ENCODE results near the gene CD79B.

CD79B gene

DNA sequence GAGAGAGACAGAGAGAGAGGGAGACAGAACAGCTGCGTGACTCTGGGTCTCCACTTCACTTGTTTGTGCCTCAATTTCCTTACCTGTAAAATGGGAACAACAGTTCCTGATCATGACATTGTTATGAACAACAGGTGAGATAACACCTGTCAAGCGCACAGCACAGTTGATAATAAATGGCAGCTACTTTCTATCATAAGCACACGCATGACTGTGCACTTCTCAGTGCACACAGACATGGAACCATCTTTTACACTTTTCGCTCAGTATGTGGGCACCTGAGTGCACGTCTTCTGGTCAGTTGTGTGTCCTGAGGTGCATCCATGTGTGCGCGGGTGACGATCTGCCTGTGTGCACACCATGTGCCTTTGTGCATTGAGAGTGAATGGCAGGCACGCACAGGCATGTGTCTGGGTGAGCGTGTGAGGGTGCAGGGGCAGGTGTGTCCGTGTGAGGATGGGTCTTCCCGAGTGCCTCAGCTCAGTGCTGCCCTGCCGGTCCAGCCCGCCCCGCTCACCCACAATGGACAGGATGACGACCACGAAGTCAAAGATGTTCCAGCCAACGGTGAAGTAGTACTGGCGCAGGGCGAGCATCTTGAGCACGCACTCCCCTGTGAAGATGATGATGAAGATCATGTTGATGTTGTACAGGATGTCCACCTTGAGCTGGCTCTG is 10.3 kb upstream of the CD79B start:
- Histone ChIP-seq H3K79me2 (ENCODE audit: insufficient read depth, low read depth) (no peaks in the 10 kb centered on the region), H2AFZ (ENCODE audit: low read depth) (no peak overlapping the region), H3K4me3 (IDR thresholded peaks at IDR 0.05; ENCODE audit: insufficient read depth, low read depth, low read length) (no peak overlapping the region), H3K27me3 (ENCODE audit: insufficient read depth, low read depth) (peaks cover 4% of the 10 kb centered on the region; the same call in 1 of the 2 replicates), H3K36me3 (ENCODE audit: insufficient read depth) (no peaks in the 10 kb centered on the region), H3K27ac (no peak overlapping the region), H3K4me2 (no peak overlapping the region), H4K20me1 (ENCODE audit: insufficient read depth) (no peaks in the 10 kb centered on the region), H3K4me1 (ENCODE audit: low read depth, poor library complexity, severe bottlenecking) (no peaks in the 10 kb centered on the region), H3K9ac (no peak overlapping the region)
- TF ChIP-seq CTCF (conservative IDR thresholded peaks at IDR 0.05; ENCODE audit: low read depth, low read length) = no peak

GRCh38 chr17:63941751-63942150 is 9.6 kb upstream of the CD79B start:
- H3K4me2 ChIP-seq = no peak overlapping the region

DNA sequence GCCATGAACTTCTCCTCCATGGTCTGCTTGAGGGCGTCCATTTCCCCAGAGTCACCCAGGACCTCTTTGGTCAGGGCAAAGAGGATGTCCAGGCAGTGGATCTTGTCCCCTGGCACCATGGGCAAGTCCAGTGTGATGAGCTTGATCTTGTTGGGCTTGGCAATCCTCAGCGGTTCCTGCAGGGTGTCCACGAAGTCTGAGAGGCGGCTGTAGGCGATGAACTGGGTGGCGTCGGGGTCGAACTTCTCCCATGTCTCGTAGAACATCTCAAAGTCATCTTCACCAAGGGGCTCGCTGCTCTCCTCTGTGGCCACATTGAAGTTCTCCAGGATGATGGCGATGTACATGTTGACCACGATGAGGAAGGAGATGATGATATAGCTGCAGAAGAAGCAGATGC is 9.0 kb upstream of the CD79B start:
- no peak for TF ChIP-seq CTCF (conservative IDR thresholded peaks at IDR 0.05; ENCODE audit: low read depth, low read length)
- no peak overlapping the region for H3K9ac ChIP-seq
- peaks cover 4% of the 10 kb centered on the region; the same call in 1 of the 2 replicates for H3K27me3 ChIP-seq (ENCODE audit: insufficient read depth, low read depth)

More at GRCh38 chr17:63941751-63942150, 9.6 kb upstream of the CD79B start:
- Histone ChIP-seq H3K27me3 (ENCODE audit: insufficient read depth, low read depth) (peaks cover 4% of the 10 kb centered on the region; the same call in 1 of the 2 replicates), H3K79me2 (ENCODE audit: insufficient read depth, low read depth) (no peaks in the 10 kb centered on the region), H3K4me1 (ENCODE audit: low read depth, poor library complexity, severe bottlenecking) (no peaks in the 10 kb centered on the region), H2AFZ (ENCODE audit: low read depth) (no peak overlapping the region), H3K9ac (no peak overlapping the region), H3K36me3 (ENCODE audit: insufficient read depth) (no peaks in the 10 kb centered on the region), H3K27ac (no peak overlapping the region), H4K20me1 (ENCODE audit: insufficient read depth) (no peaks in the 10 kb centered on the region), H3K4me3 (IDR thresholded peaks at IDR 0.05; ENCODE audit: insufficient read depth, low read depth, low read length) (no peak overlapping the region)
- TF ChIP-seq CTCF (conservative IDR thresholded peaks at IDR 0.05; ENCODE audit: low read depth, low read length) = no peak

GRCh38 chr17:63940584-63940983 is 8.5 kb upstream of the CD79B start:
- no peak overlapping the region for H3K27ac ChIP-seq
- H3K4me2 ChIP-seq = no peak overlapping the region
- H3K4me3 ChIP-seq (IDR thresholded peaks at IDR 0.05; ENCODE audit: insufficient read depth, low read depth, low read length) = no peak overlapping the region
- no peaks in the 10 kb centered on the region for H3K36me3 ChIP-seq (ENCODE audit: insufficient read depth)
- no peaks in the 10 kb centered on the region for H3K4me1 ChIP-seq (ENCODE audit: low read depth, poor library complexity, severe bottlenecking)
- H3K27me3 ChIP-seq (ENCODE audit: insufficient read depth, low read depth) = peaks cover 4% of the 10 kb centered on the region; the same call in 1 of the 2 replicates
- H2AFZ ChIP-seq (ENCODE audit: low read depth) = no peak overlapping the region
- TF ChIP-seq CTCF (conservative IDR thresholded peaks at IDR 0.05; ENCODE audit: low read depth, low read length) = no peak
- H3K79me2 ChIP-seq (ENCODE audit: insufficient read depth, low read depth) = no peaks in the 10 kb centered on the region
- no peak overlapping the region for H3K9ac ChIP-seq
- H4K20me1 ChIP-seq (ENCODE audit: insufficient read depth) = no peaks in the 10 kb centered on the region

More for the DNA sequence above, 9.0 kb upstream of the CD79B start:
- H3K79me2 ChIP-seq (ENCODE audit: insufficient read depth, low read depth) = no peaks in the 10 kb centered on the region
- no peak overlapping the region for H3K4me3 ChIP-seq (IDR thresholded peaks at IDR 0.05; ENCODE audit: insufficient read depth, low read depth, low read length)
- no peaks in the 10 kb centered on the region for H3K4me1 ChIP-seq (ENCODE audit: low read depth, poor library complexity, severe bottlenecking)
- H4K20me1 ChIP-seq (ENCODE audit: insufficient read depth) = no peaks in the 10 kb centered on the region
- H3K27ac ChIP-seq = no peak overlapping the region
- H3K36me3 ChIP-seq (ENCODE audit: insufficient read depth) = no peaks in the 10 kb centered on the region
- no peak overlapping the region for H3K4me2 ChIP-seq
- no peak overlapping the region for H2AFZ ChIP-seq (ENCODE audit: low read depth)

Data from KMS-11 (cell line).